Stimulated activated CD8-positive, alpha-beta memory T cell treated with anti-CD3 and anti-CD28 coated beads, Interleukin-4, amount 100 ng/mL, for 4 hours (primary cell): Measurements from ENCODE around the gene CHD1L.
"Not testable (repeated sequence)": the region's sequence is repeated elsewhere in the genome, so short reads cannot be mapped to it uniquely, and the experiment has no call there.

ENCODE experiments used
- DNase-seq, 2 donors: peaks; one replicate each; pipeline ENCODE4 v3.0.0-alpha.2; 2020; ENCODE audit warnings: low read depth in 2 of 2, low spot score in 1 of 2

CHD1L gene

GRCh38 chr1:147231032-147231431 is 11.5 kb upstream of the CHD1L start:
- DNase-seq: not testable (repeated sequence)

GRCh38 chr1:147233903-147234302 is 8.6 kb upstream of the CHD1L start:
- DNase-seq: not testable (repeated sequence)

GRCh38 chr1:147235822-147236221 is 6.7 kb upstream of the CHD1L start:
- DNase-seq: no peak

- DNase-seq: no peak
Observed at GRCh38 chr1:147236448-147236847, 6.0 kb upstream of the CHD1L start.

- no peak for DNase-seq
Observed at GRCh38 chr1:147236959-147237791, 5.3 kb upstream of the CHD1L start.

GRCh38 chr1:147238053-147238902 is 4.2 kb upstream of the CHD1L start:
- DNase-seq: no peak

GRCh38 chr1:147238925-147239820 is 3.3 kb upstream of the CHD1L start:
- no peak for DNase-seq

- DNase-seq: not testable (repeated sequence)
Observed at GRCh38 chr1:147240131-147240721, 2.3 kb upstream of the CHD1L start.

- no peak for DNase-seq
Observed at GRCh38 chr1:147241934-147242448, 493 bp upstream of the CHD1L start.

- no peak for DNase-seq
Observed at GRCh38 chr1:147243228-147243685, 773 bp downstream of the CHD1L start.

GRCh38 chr1:147243841-147244240 is 1.4 kb downstream of the CHD1L start:
- no peak for DNase-seq

- no peak for DNase-seq
Observed at GRCh38 chr1:147245129-147245528, 2.6 kb downstream of the CHD1L start.

GRCh38 chr1:147245586-147246021 is 3.1 kb downstream of the CHD1L start:
- DNase-seq: no peak

GRCh38 chr1:147246044-147246690 is 3.7 kb downstream of the CHD1L start:
- DNase-seq: no peak

- no peak for DNase-seq
Observed at GRCh38 chr1:147246910-147247655, 4.6 kb downstream of the CHD1L start.

GRCh38 chr1:147247656-147248238 is 5.3 kb downstream of the CHD1L start:
- no peak for DNase-seq

GRCh38 chr1:147252540-147252939 is 10.1 kb downstream of the CHD1L start:
- no peak for DNase-seq

GRCh38 chr1:147260956-147261355 is 18.5 kb downstream of the CHD1L start:
- DNase-seq: no peak
